K562 (cell line): ENCODE results near the gene WDR1. TPM values are rescaled to one million over a fixed set of nuclear protein-coding genes. Genes with fewer than 3 reads are reported as not detected.

Source experiments
- ARID3B ChIP-seq: fragments of 250-450 bp; sonication (Bioruptor Pico); IDR thresholded peaks from 2 replicates; pipeline ENCODE4 v1.4.0; 2020; ENCODE audit warnings: borderline replicate concordance
- CBFA2T2 ChIP-seq: fragments of 450-650 bp; conservative IDR thresholded peaks from 2 replicates; pipeline ENCODE4 v1.6.1; 2017; ENCODE audit warnings: mild to moderate bottlenecking
- CCNT2 ChIP-seq: IDR thresholded peaks from 2 replicates; pipeline ENCODE4 v1.6.1; 2011; ENCODE audit warnings: borderline replicate concordance, low read depth, mild to moderate bottlenecking, moderate library complexity, mixed read lengths, low read length; ENCODE audit not compliant: insufficient read length; ENCODE audit errors: extremely low read depth
- DACH1 ChIP-seq: fragments of 450-650 bp; IDR thresholded peaks from 2 replicates; pipeline ENCODE4 v1.6.1; 2018; ENCODE audit not compliant: partially characterized antibody
- DEAF1 ChIP-seq: fragments of 450-650 bp; formaldehyde crosslinking; IDR thresholded peaks from 2 replicates; pipeline ENCODE4 v1.4.0; 2020; ENCODE audit warnings: mild to moderate bottlenecking, moderate library complexity
- JUND ChIP-seq, 2 experiments: IDR thresholded peaks; 2 replicates in 1 of 2; 3 replicates in 1 of 2; pipeline ENCODE4 v1.6.1; 2011; ENCODE audit warnings: borderline replicate concordance in 2 of 2, low read depth in 2 of 2, low read length in 2 of 2, improper control_type of control experiment in 1 of 2, missing biosample characterization in 1 of 2, missing genetic modification characterization in 1 of 2, missing genetic modification reagents in 1 of 2
- NR0B1 ChIP-seq: fragments of 450-650 bp; IDR thresholded peaks from one replicate; pipeline ENCODE4 v1.6.1; 2018; ENCODE audit warnings: mild to moderate bottlenecking, moderate library complexity; ENCODE audit not compliant: partially characterized antibody
- POU5F1 ChIP-seq: fragments of 150-350 bp; IDR thresholded peaks from 2 replicates; pipeline ENCODE4 v1.6.1; 2014; ENCODE audit warnings: borderline replicate concordance, low read length, low read depth, mild to moderate bottlenecking; ENCODE audit not compliant: partially characterized antibody
- TEAD1 ChIP-seq, 2 experiments: fragments of 450-650 bp in 1 of 2; sonication (generic) in 1 of 2; formaldehyde crosslinking; IDR thresholded peaks; 2 replicates each; pipeline versions ENCODE4 v1.4.0 to v1.8.0; 2020 to 2022; ENCODE audit warnings: mild to moderate bottlenecking in 2 of 2, missing genetic modification reagents in 1 of 2
- ZZZ3 ChIP-seq: fragments of 450-650 bp; IDR thresholded peaks from 2 replicates; pipeline ENCODE4 v1.6.1; 2016; ENCODE audit warnings: antibody characterized with exemption, mild to moderate bottlenecking, moderate library complexity
- polyA plus RNA-seq, 8 experiments: library from polyadenylated mRNA; depleted of rRNA in 4 of 8; stranded (reverse) in 5 of 8; unstranded in 3 of 8; fragments of >200 nt; fragmentation: Nextera tagmentation in 2 of 8; fragmentation: Illumina TruSeq in 1 of 8; extraction: Ambion mirVana in 2 of 8; extraction: Trizol in 1 of 8; gene quantifications; 2 replicates each; pipeline versions ENCODE4 v1.2.1 to v1.2.3, GENCODE V29; 2011 to 2014; ENCODE audit warnings: inconsistent platforms in 1 of 8, missing spikeins in 1 of 8
- total RNA-seq, 7 experiments: library from RNA; depleted of rRNA in 6 of 7; stranded (reverse); fragments of >200 nt in 6 of 7; fragmentation: Illumina TruSeq in 2 of 7; extraction: Trizol in 2 of 7; gene quantifications; 2 replicates each; pipeline versions ENCODE4 v1.2.1 to v1.2.3, GENCODE V29; 2011 to 2021; ENCODE audit warnings: low replicate concordance in 1 of 7
- TF ChIP-seq, protein P1 (sequence below), 2 experiments: fragments of 450-650 bp; IDR thresholded peaks; 2 replicates each; pipeline ENCODE4 v1.6.1; 2016; ENCODE audit warnings: mild to moderate bottlenecking in 2 of 2, borderline replicate concordance in 1 of 2, low read depth in 1 of 2, moderate library complexity in 1 of 2

The WDR1 gene
- total and polyA plus RNA-seq, 9 of the 15 experiments (the other 6 are each of a cell fraction or from before 2014, with no cell fraction given) = 16.1 to 213 (median 125) TPM

DNA sequence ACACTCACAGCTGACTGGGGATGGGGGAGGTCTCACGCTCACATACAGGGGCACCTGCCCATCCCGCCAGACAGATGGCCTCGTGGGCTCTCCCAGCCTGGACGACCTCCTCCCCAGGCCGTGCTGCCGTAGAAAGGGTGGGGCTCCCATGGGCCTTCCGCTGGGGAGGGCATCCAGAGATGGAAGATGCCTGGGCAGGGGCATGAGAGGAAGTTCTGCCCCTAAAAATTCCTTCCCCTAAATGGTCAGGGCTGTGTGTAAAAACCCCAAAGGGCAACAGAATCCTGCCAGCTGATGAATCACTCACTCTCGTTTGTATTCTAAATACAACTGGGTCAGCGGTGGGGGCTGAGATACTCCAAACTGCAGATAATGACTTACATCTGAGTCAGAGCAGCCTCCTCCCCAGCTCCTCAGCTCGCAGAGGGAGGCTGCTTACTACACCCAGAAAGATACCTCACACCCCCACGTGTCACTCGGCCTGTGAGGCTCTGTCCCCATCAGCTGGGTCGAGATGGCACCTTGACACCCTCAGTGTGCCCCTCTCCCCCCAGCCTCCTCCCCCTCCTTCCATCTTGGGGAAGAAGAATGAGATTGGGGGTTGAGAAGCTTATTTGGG, 10.1 kb downstream of the WDR1 start (continued):
- TF ChIP-seq, protein P1, sequence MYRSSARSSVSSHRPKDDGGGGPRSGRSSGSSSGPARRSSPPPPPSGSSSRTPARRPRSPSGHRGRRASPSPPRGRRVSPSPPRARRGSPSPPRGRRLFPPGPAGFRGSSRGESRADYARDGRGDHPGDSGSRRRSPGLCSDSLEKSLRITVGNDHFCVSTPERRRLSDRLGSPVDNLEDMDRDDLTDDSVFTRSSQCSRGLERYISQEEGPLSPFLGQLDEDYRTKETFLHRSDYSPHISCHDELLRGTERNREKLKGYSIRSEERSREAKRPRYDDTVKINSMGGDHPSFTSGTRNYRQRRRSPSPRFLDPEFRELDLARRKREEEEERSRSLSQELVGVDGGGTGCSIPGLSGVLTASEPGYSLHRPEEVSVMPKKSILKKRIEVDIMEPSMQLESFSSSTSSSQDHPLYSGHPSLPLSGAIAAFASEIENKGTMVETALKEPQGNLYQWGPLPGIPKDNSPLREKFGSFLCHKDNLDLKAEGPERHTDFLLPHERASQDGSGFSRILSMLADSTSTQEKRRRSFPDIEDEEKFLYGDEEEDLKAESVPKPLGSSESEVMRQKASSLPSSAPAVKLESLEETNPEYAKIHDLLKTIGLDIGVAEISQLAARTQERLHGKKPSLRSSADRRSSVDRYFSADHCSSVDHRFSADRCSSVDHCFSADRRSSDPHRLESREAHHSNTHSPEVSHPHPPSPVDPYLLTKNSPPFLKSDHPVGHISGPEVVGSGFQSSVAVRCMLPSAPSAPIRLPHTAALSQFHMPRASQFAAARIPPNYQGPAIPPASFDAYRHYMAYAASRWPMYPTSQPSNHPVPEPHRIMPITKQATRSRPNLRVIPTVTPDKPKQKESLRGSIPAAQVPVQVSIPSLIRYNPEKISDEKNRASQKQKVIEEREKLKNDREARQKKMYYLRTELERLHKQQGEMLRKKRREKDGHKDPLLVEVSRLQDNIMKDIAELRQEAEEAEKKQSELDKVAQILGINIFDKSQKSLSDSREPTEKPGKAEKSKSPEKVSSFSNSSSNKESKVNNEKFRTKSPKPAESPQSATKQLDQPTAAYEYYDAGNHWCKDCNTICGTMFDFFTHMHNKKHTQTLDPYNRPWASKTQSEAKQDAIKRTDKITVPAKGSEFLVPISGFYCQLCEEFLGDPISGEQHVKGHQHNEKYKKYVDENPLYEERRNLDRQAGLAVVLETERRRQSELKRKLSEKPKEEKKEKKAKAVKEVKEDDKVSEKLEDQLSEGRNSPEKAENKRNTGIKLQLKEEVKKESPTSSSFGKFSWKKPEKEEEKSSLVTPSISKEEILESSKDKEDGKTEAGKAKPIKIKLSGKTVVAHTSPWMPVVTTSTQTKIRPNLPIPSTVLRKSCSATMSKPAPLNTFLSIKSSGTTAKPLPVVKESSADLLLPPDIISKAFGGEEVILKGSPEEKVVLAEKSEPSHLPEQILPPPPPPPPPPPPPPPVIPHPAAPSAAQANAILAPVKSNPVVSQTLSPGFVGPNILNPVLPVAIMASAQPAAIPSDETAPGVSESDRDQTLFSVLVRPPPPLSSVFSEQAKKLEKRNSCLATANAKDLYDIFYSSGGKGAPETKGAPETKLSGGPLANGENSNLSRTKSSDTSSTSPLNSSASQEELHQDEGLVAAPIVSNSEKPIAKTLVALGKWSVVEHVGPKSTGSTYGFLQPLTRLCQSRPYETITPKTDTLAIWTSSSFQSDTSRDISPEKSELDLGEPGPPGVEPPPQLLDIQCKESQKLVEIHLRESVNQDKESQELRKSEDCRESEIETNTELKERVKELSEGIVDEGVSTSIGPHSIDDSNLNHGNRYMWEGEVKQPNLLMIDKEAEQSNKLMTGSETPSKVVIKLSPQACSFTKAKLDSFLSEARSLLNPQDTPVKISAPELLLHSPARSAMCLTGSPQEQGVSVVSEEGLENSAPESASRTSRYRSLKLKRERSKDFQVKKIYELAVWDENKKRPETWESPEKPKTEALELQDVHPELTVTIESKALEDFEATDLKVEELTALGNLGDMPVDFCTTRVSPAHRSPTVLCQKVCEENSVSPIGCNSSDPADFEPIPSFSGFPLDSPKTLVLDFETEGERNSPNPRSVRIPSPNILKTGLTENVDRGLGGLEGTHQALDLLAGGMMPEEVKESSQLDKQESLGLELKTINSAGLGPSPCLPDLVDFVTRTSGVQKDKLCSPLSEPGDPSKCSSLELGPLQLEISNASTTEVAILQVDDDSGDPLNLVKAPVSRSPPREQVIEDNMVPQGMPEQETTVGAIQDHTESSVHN (IDR thresholded peaks at IDR 0.05; ENCODE audit: borderline replicate concordance in 1 of 2, low read depth in 1 of 2) = no peak
- TF ChIP-seq ARID3B (CRISPR knock-in tag) (no peak), ZZZ3 (no peak), TEAD1 (CRISPR knock-in tag; IDR thresholded peaks at IDR 0.05) (no peak), POU5F1 (no peak), CCNT2 (no peak), NR0B1 (no peak), CBFA2T2 (no peak), DEAF1 (CRISPR knock-in tag) (no peak), JUND (IDR thresholded peaks at IDR 0.05; ENCODE audit: borderline replicate concordance, low read depth, low read length) (peak; percentile 85), JUND (tag; IDR thresholded peaks at IDR 0.05; ENCODE audit: borderline replicate concordance, low read depth, low read length) (peak; percentile 68; the same call in 1 of the 3 replicates), DACH1 (peak; percentile 6)
